ENCODE data around the gene SCYL3. TPM values are rescaled to one million over a fixed set of nuclear protein-coding genes. Genes with fewer than 3 reads are reported as not detected.

Gene SCYL3
- total and polyA plus RNA-seq, 2 experiments from 2014 or later: 2.2 to 6.8 TPM

- peaks cover 59% of the 10 kb centered on the region for H3K36me3 Mint-ChIP-seq (ENCODE audit: low read depth)
Measured at GRCh38 chr1:169849346-169850022, 44.2 kb downstream of the SCYL3 start.

GRCh38 chr1:169848456-169848855, 45.2 kb downstream of the SCYL3 start:
- Mint-ChIP-seq H3K4me3 (no peak overlapping the region), H3K9me3 (no peaks in the 10 kb centered on the region), H3K27me3 (ENCODE audit: insufficient read depth, low read depth, poor library complexity) (no peaks in the 10 kb centered on the region), H3K36me3 (ENCODE audit: low read depth) (peaks cover 55% of the 10 kb centered on the region), H3K27ac (no peak overlapping the region), H3K4me1 (no peaks in the 10 kb centered on the region)
- H3K27ac ChIP-seq (ENCODE audit: low read depth): no peak overlapping the region
- no peaks in the 10 kb centered on the region for H3K4me1 ChIP-seq (ENCODE audit: insufficient read depth)
- DNase-seq (ENCODE audit: low spot score) (no peak), ATAC-seq (no peak)
- H3K4me3 ChIP-seq: no peak overlapping the region
- peaks cover 56% of the 10 kb centered on the region for H3K36me3 ChIP-seq (ENCODE audit: insufficient read depth)
- no peak overlapping the region for H3K4me2 ChIP-seq
- no peaks in the 10 kb centered on the region for H3K27me3 ChIP-seq (ENCODE audit: insufficient read depth)
- no peaks in the 10 kb centered on the region for H3F3A ChIP-seq (replicated peaks; ENCODE audit: low read depth)
- H3K9me2 ChIP-seq (ENCODE audit: insufficient read depth): no peaks in the 10 kb centered on the region
- no peak overlapping the region for H2AFZ ChIP-seq
- no peaks in the 10 kb centered on the region for H3K79me2 ChIP-seq (replicated peaks; ENCODE audit: insufficient read depth)
- 0 out of 2 replicates have a peak, but pooled peaks cover 2% of the 10 kb centered on the region for H4K20me1 ChIP-seq (replicated peaks; ENCODE audit: insufficient read depth)
- no peak for TF ChIP-seq CREB1 (CRISPR knock-in tag; IDR thresholded peaks at IDR 0.05; ENCODE audit: low read depth)
- no peak for TF ChIP-seq JUNB (IDR thresholded peaks at IDR 0.05; ENCODE audit: unreplicated experiment)
- TF ChIP-seq EZH2phosphoT487 (IDR thresholded peaks at IDR 0.05; ENCODE audit: unreplicated experiment): no peak
- no peak for TF ChIP-seq CTCF (conservative IDR thresholded peaks at IDR 0.05; ENCODE audit: low read depth in 2 of 2)
- TF ChIP-seq ZNF114 (CRISPR knock-in tag; IDR thresholded peaks at IDR 0.05): no peak
- TF ChIP-seq NANOG (IDR thresholded peaks at IDR 0.05; ENCODE audit: borderline replicate concordance): no peak
- TF ChIP-seq POLR2AphosphoS5 (IDR thresholded peaks at IDR 0.05; ENCODE audit: low read depth): no peak
- TF ChIP-seq EZH2 (IDR thresholded peaks at IDR 0.05; ENCODE audit: low read depth, unreplicated experiment): no peak
- no peak for TF ChIP-seq ZNF331 (CRISPR knock-in tag; IDR thresholded peaks at IDR 0.05; ENCODE audit: low read depth)
- TF ChIP-seq REST (IDR thresholded peaks at IDR 0.05; ENCODE audit: unreplicated experiment): no peak
- no peak for TF ChIP-seq STAT1 (IDR thresholded peaks at IDR 0.05; ENCODE audit: unreplicated experiment)

More at GRCh38 chr1:169849346-169850022, 44.2 kb downstream of the SCYL3 start:
- H3K27me3 Mint-ChIP-seq (ENCODE audit: insufficient read depth, low read depth, poor library complexity): no peaks in the 10 kb centered on the region
- Histone ChIP-seq H3K4me1 (ENCODE audit: insufficient read depth) (no peaks in the 10 kb centered on the region), H4K20me1 (replicated peaks; ENCODE audit: insufficient read depth) (0 out of 2 replicates have a peak, but pooled peaks cover 2% of the 10 kb centered on the region), H3K27me3 (ENCODE audit: insufficient read depth) (no peaks in the 10 kb centered on the region), H3K79me2 (replicated peaks; ENCODE audit: insufficient read depth) (no peaks in the 10 kb centered on the region), H3K36me3 (ENCODE audit: insufficient read depth) (peaks cover 51% of the 10 kb centered on the region), H3F3A (replicated peaks; ENCODE audit: low read depth) (no peaks in the 10 kb centered on the region), H3K27ac (ENCODE audit: low read depth) (no peak overlapping the region), H3K4me2 (no peak overlapping the region), H2AFZ (no peak overlapping the region), H3K9me2 (ENCODE audit: insufficient read depth) (no peaks in the 10 kb centered on the region), H3K4me3 (no peak overlapping the region)
- ATAC-seq (no peak), DNase-seq (ENCODE audit: low spot score) (no peak)
- no peak overlapping the region for H3K27ac Mint-ChIP-seq
- no peaks in the 10 kb centered on the region for H3K4me1 Mint-ChIP-seq
- H3K9me3 Mint-ChIP-seq: no peaks in the 10 kb centered on the region
- TF ChIP-seq NANOG (IDR thresholded peaks at IDR 0.05; ENCODE audit: borderline replicate concordance): no peak
- no peak overlapping the region for H3K4me3 Mint-ChIP-seq
